RWPE1 (cell line): ENCODE data around the gene SRPK3.
"Not testable (repeated sequence)": the region's sequence is repeated elsewhere in the genome, so short reads cannot be mapped to it uniquely, and the experiment has no call there.

Source experiments
- CTCF ChIA-PET: fragments of 350-600 bp; sonication (Branson Sonifier 250); formaldehyde crosslinking; extraction: SDS; loops from one replicate; lab custom pipeline; 2021; lab: Yijun Ruan, JAX
- POLR2A ChIA-PET: fragments of 400-600 bp; formaldehyde crosslinking; extraction: SDS; loops from one replicate; lab custom pipeline; 2020; ENCODE audit warnings: antibody characterized with exemption; ENCODE audit not compliant: low non-redundant PET; lab: Yijun Ruan, JAX
- DNase-seq: peaks from one replicate; pipeline ENCODE4 v3.0.0; 2012; ENCODE audit warnings: low spot score
- H3K27ac ChIP-seq: fragments of 450-650 bp; 2 replicates; pipeline ENCODE4 v1.5.1; 2017
- CTCF ChIP-seq: fragments of 450-650 bp; conservative IDR thresholded peaks from 2 replicates; pipeline ENCODE4 v1.5.1; 2017; ENCODE audit warnings: low read depth, mild to moderate bottlenecking

Gene SRPK3

GRCh38 chrX:153816831-153817690, 36.2 kb downstream of the SRPK3 start:
- CTCF ChIA-PET = no interaction called here
- H3K27ac ChIP-seq = no peak overlapping the region
- TF ChIP-seq CTCF = no peak
- POLR2A ChIA-PET = no interaction called here
- no peak for DNase-seq

- CTCF ChIA-PET = interaction anchor here (0.5 to 0.8 kb wide), 3 partner anchors 78 to 263 kb away, joined by 3 read pairs; no protein-coding TSS in a partner anchor
- H3K27ac ChIP-seq, DNase-seq, POLR2A ChIA-PET: not testable (repeated sequence)
Observed at GRCh38 chrX:153818064-153818463, 37.2 kb downstream of the SRPK3 start.

GRCh38 chrX:153818571-153819383, 37.9 kb downstream of the SRPK3 start:
- no peak for TF ChIP-seq CTCF
- POLR2A ChIA-PET = no interaction called here
- DNase-seq = no peak
- H3K27ac ChIP-seq = no peak overlapping the region
- CTCF ChIA-PET = interaction anchor here (0.5 to 1.1 kb wide), 5 partner anchors 53 to 494 kb away, joined by 3 to 5 read pairs (median 3); no protein-coding TSS in a partner anchor

GRCh38 chrX:153819384-153820040, 38.7 kb downstream of the SRPK3 start:
- ChIA-PET POLR2A (no interaction called here), CTCF (interaction anchor here (0.6 to 1.1 kb wide), 4 partner anchors 52 to 495 kb away, joined by 3 to 8 read pairs (median 4); no protein-coding TSS in a partner anchor)
- no peak for DNase-seq
- TF ChIP-seq CTCF = no peak
- no peak overlapping the region for H3K27ac ChIP-seq

GRCh38 chrX:153820601-153821000, 39.8 kb downstream of the SRPK3 start:
- H3K27ac ChIP-seq = no peak overlapping the region
- TF ChIP-seq CTCF = no peak
- DNase-seq = no peak
- ChIA-PET CTCF (interaction anchor here (0.7 kb wide), 1 partner anchor 161 kb away, joined by 8 read pairs; no protein-coding TSS in a partner anchor), POLR2A (no interaction called here)

- no peak for DNase-seq
- no peak for TF ChIP-seq CTCF
- ChIA-PET POLR2A (no interaction called here), CTCF (interaction anchor here (0.6 kb wide), 1 partner anchor 65 kb away, joined by 4 read pairs; no protein-coding TSS in a partner anchor)
- H3K27ac ChIP-seq = no peak overlapping the region
Observed at GRCh38 chrX:153821066-153821465, 40.2 kb downstream of the SRPK3 start.
